HL-60 (cell line): Measurements from ENCODE around the gene KISS1.

Source experiments
- DNase-seq, 2 experiments: peaks; one replicate each; pipeline ENCODE4 v3.0.0-alpha.2; 2010 to 2020; ENCODE audit warnings: low read depth in 1 of 2, low spot score in 1 of 2
- H3K27ac ChIP-seq: fragments of 250-450 bp; sonication (Bioruptor Pico); replicated peaks from 2 replicates; pipeline ENCODE4 v1.5.1; 2020; ENCODE audit warnings: mild to moderate bottlenecking, moderate library complexity
- H3K27me3 ChIP-seq: fragments of 250-450 bp; sonication (Bioruptor Pico); 2 replicates; pipeline ENCODE4 v1.5.1; 2021; ENCODE audit warnings: mild to moderate bottlenecking, moderate library complexity; ENCODE audit not compliant: insufficient read depth, poor library complexity, severe bottlenecking
- H3K4me3 ChIP-seq: replicated peaks from 2 replicates; pipeline ENCODE4 v1.5.1; 2011; ENCODE audit warnings: mild to moderate bottlenecking, control low read depth, low read length; ENCODE audit not compliant: insufficient read depth
- GABPA ChIP-seq: IDR thresholded peaks from 2 replicates; pipeline ENCODE4 v1.6.1; 2012; ENCODE audit warnings: low read depth
- POLR2AphosphoS5 ChIP-seq: IDR thresholded peaks from 2 replicates; pipeline ENCODE4 v1.6.1; 2012; ENCODE audit warnings: low read depth
- REST ChIP-seq: IDR thresholded peaks from 2 replicates; pipeline ENCODE4 v1.6.1; 2012; ENCODE audit warnings: low read depth; ENCODE audit not compliant: insufficient replicate concordance
- SPI1 ChIP-seq: IDR thresholded peaks from 2 replicates; pipeline ENCODE4 v1.6.1; 2012; ENCODE audit warnings: low read depth, mild to moderate bottlenecking, borderline replicate concordance
- TF ChIP-seq, protein P1 (sequence below): IDR thresholded peaks from one replicate; pipeline ENCODE4 v1.5.1; 2011; ENCODE audit warnings: low read length, control low read depth, inconsistent platforms; ENCODE audit not compliant: insufficient read depth

The KISS1 gene

GRCh38 chr1:204217648-204218000 lies 21.3 kb upstream of the KISS1 start:
- H3K4me3 ChIP-seq, result no peak overlapping the region
- H3K27me3 ChIP-seq, result no peaks in the 10 kb centered on the region
- H3K27ac ChIP-seq, result no peak overlapping the region
- DNase-seq, result no peak
- TF ChIP-seq POLR2AphosphoS5 (no peak), SPI1 (no peak), GABPA (no peak)
- TF ChIP-seq, protein P1, sequence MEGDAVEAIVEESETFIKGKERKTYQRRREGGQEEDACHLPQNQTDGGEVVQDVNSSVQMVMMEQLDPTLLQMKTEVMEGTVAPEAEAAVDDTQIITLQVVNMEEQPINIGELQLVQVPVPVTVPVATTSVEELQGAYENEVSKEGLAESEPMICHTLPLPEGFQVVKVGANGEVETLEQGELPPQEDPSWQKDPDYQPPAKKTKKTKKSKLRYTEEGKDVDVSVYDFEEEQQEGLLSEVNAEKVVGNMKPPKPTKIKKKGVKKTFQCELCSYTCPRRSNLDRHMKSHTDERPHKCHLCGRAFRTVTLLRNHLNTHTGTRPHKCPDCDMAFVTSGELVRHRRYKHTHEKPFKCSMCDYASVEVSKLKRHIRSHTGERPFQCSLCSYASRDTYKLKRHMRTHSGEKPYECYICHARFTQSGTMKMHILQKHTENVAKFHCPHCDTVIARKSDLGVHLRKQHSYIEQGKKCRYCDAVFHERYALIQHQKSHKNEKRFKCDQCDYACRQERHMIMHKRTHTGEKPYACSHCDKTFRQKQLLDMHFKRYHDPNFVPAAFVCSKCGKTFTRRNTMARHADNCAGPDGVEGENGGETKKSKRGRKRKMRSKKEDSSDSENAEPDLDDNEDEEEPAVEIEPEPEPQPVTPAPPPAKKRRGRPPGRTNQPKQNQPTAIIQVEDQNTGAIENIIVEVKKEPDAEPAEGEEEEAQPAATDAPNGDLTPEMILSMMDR, result no peak

DNA sequence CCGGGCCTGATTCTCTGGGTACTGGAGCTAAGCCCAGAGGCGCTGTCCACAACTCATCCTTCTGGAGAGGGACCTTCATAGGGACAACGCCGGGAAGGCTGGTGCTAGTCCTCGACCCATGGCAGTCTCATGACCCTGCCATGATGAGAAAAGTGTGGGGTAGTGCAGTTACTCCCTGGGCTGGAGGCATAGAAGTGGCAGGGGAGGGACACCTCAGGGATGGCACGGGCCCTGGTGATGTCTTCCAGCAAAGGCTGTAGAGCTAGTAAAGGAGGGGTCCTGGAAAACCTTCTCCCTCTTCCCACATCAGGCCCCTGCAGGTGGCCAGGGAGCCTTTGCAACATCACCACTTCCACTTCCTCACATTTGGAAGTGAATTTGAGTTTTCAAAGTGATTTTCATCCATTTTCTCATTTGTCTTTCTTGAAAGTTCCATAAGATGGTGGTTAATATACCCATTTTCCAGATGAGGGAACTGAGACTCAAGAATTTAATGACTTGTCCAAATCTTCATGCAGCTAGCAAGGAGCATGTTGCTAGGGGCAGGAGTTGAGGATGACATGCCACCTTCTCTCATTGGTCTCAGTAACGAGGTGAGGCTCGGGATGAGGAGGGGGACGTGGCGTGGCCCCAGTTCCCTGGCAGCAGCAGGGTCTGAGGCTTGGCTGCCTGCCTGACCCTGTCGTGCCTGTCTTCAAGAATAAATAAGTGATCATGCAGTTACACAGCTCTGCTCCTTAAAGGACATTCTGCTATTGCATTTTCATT lies 20.8 kb upstream of the KISS1 start:
- DNase-seq, result no peak
- Histone ChIP-seq H3K27me3 (no peaks in the 10 kb centered on the region), H3K4me3 (no peak overlapping the region), H3K27ac (no peak overlapping the region)
- TF ChIP-seq GABPA (no peak), REST (no peak), SPI1 (no peak), POLR2AphosphoS5 (no peak)
- TF ChIP-seq, protein P1, result no peak

DNA sequence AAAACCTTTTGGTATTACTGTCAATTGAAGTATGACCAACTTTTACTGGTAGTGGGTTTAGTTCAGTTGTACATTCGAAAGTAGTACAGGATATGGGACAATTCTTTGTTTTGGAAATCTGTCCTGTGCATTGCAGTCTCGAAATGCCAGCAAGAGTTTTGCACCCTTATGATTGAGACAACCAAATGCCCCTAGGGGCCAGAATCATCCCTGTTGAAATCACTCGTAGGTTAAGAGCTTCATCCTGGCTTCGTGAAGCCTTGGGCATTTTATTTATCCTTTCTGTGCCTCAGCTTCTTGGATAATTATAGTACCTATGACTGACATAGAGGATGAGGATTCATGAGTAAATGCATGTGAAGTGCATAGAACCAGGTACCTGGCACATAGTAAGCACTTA lies 19.9 kb upstream of the KISS1 start:
- no peak for DNase-seq
- no peak overlapping the region for H3K27ac ChIP-seq
- no peaks in the 10 kb centered on the region for H3K27me3 ChIP-seq
- TF ChIP-seq POLR2AphosphoS5, result no peak
- no peak for TF ChIP-seq SPI1
- TF ChIP-seq GABPA, result no peak
- TF ChIP-seq REST, result no peak
- TF ChIP-seq, protein P1, result no peak
- H3K4me3 ChIP-seq, result no peak overlapping the region
